ENCODE data around the gene MACROD2.
"Not testable (repeated sequence)": the region's sequence is repeated elsewhere in the genome, so short reads cannot be mapped to it uniquely, and the experiment has no call there.

Gene MACROD2

GRCh38 chr20:13995086-13995665 is at the start of gene MACROD2:
Gene MACROD2 (plus strand): TSS chr20:13995516.
- DNase-seq (ENCODE audit: low read depth in 1 of 2, low spot score in 1 of 2), result peak in 1 of 2 donors; percentile 9

GRCh38 chr20:13947719-13948118 is 47.6 kb upstream of the MACROD2 start:
- no peak for DNase-seq (ENCODE audit: low read depth in 1 of 2, low spot score in 1 of 2)

GRCh38 chr20:13953227-13953626 is 42.1 kb upstream of the MACROD2 start:
- no peak for DNase-seq (ENCODE audit: low read depth in 1 of 2, low spot score in 1 of 2)

GRCh38 chr20:13960119-13960518 is 35.2 kb upstream of the MACROD2 start:
- no peak for DNase-seq (ENCODE audit: low read depth in 1 of 2, low spot score in 1 of 2)

GRCh38 chr20:13960525-13960924 is 34.8 kb upstream of the MACROD2 start:
- DNase-seq (ENCODE audit: low read depth in 1 of 2, low spot score in 1 of 2), result no peak

GRCh38 chr20:13984211-13984610 is 11.1 kb upstream of the MACROD2 start:
- DNase-seq (ENCODE audit: low read depth in 1 of 2, low spot score in 1 of 2), result no peak

- no peak for DNase-seq (ENCODE audit: low read depth in 1 of 2, low spot score in 1 of 2)
Measured at GRCh38 chr20:13990465-13990864, 4.9 kb upstream of the MACROD2 start, which contains the start of gene SEL1L2. Gene SEL1L2 (minus strand): TSS chr20:13990614. CDS start chr20:13990534, 80 bp downstream.

GRCh38 chr20:13991311-13991710 is 4.0 kb upstream of the MACROD2 start:
- no peak for DNase-seq (ENCODE audit: low read depth in 1 of 2, low spot score in 1 of 2)

- DNase-seq (ENCODE audit: low read depth in 1 of 2, low spot score in 1 of 2), result not testable (repeated sequence)
Measured at GRCh38 chr20:13991955-13992354, 3.4 kb upstream of the MACROD2 start.

GRCh38 chr20:13995841-13996240 is 525 bp downstream of the MACROD2 start:
- no peak for DNase-seq (ENCODE audit: low read depth in 1 of 2, low spot score in 1 of 2)

- DNase-seq (ENCODE audit: low read depth in 1 of 2, low spot score in 1 of 2), result no peak
Measured at GRCh38 chr20:13996265-13996664, 949 bp downstream of the MACROD2 start.

- no peak for DNase-seq (ENCODE audit: low read depth in 1 of 2, low spot score in 1 of 2)
Measured at GRCh38 chr20:14000917-14001316, 5.6 kb downstream of the MACROD2 start.

GRCh38 chr20:14005996-14006395 is 10.7 kb downstream of the MACROD2 start:
- DNase-seq (ENCODE audit: low read depth in 1 of 2, low spot score in 1 of 2), result no peak

- DNase-seq (ENCODE audit: low read depth in 1 of 2, low spot score in 1 of 2), result no peak
Measured at GRCh38 chr20:14009208-14009607, 13.9 kb downstream of the MACROD2 start.

GRCh38 chr20:14012671-14013070 is 17.4 kb downstream of the MACROD2 start:
- DNase-seq (ENCODE audit: low read depth in 1 of 2, low spot score in 1 of 2), result no peak

- no peak for DNase-seq (ENCODE audit: low read depth in 1 of 2, low spot score in 1 of 2)
Measured at GRCh38 chr20:14030991-14031390, 35.7 kb downstream of the MACROD2 start.

- DNase-seq (ENCODE audit: low read depth in 1 of 2, low spot score in 1 of 2), result no peak
Measured at GRCh38 chr20:14033310-14033709, 38.0 kb downstream of the MACROD2 start.

- DNase-seq (ENCODE audit: low read depth in 1 of 2, low spot score in 1 of 2), result no peak
Measured at GRCh38 chr20:14036567-14036966, 41.3 kb downstream of the MACROD2 start.

GRCh38 chr20:14044712-14045276 is 49.5 kb downstream of the MACROD2 start:
- not testable (repeated sequence) for DNase-seq (ENCODE audit: low read depth in 1 of 2, low spot score in 1 of 2)

GRCh38 chr20:14046534-14046933 is 51.2 kb downstream of the MACROD2 start:
- DNase-seq (ENCODE audit: low read depth in 1 of 2, low spot score in 1 of 2), result no peak

GRCh38 chr20:14049111-14049510 is 53.8 kb downstream of the MACROD2 start:
- DNase-seq (ENCODE audit: low read depth in 1 of 2, low spot score in 1 of 2), result no peak

GRCh38 chr20:14051454-14051853 is 56.1 kb downstream of the MACROD2 start:
- no peak for DNase-seq (ENCODE audit: low read depth in 1 of 2, low spot score in 1 of 2)

- no peak for DNase-seq (ENCODE audit: low read depth in 1 of 2, low spot score in 1 of 2)
Measured at GRCh38 chr20:14055127-14055742, 59.9 kb downstream of the MACROD2 start.
